ENCODE results near the gene WNK2.

WNK2 gene

DNA sequence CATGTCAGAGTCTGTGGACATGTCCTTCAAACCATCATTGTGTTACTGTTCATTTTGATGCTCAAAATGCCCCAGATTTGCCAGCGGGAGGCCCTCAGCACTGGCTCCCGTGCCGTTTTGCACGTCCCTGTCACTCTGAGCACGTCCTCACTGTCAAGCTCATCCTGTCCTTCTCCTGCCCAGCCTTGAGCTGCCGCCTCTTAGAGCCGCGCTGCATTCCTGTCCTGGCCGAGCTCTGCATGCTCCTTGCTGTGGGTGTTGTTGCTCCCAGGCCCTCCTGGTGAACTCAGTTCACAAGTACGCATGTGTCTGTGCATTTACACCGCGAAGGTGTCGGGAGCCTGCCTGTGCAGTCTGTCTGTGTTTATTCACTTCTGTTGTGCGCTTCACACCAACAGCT, 62.2 kb downstream of the WNK2 start:
- no peaks in the 10 kb centered on the region for H3K36me3 Mint-ChIP-seq (ENCODE audit: low read depth)
- H3K27ac Mint-ChIP-seq: no peak overlapping the region
- no peak overlapping the region for H3K4me3 Mint-ChIP-seq
- H3K27me3 Mint-ChIP-seq (ENCODE audit: low read depth, poor library complexity): no peaks in the 10 kb centered on the region
- TF ChIP-seq CTCF (IDR thresholded peaks at IDR 0.05): no peak
- peaks cover 40% of the 10 kb centered on the region for H3K4me1 Mint-ChIP-seq
- DNase-seq: no peak
- no peaks in the 10 kb centered on the region for H3K9me3 Mint-ChIP-seq

GRCh38 chr9:93246526-93246925, 62.6 kb downstream of the WNK2 start:
- Mint-ChIP-seq H3K4me3 (no peak overlapping the region), H3K27me3 (ENCODE audit: low read depth, poor library complexity) (no peaks in the 10 kb centered on the region), H3K9me3 (no peaks in the 10 kb centered on the region), H3K27ac (no peak overlapping the region), H3K36me3 (ENCODE audit: low read depth) (no peaks in the 10 kb centered on the region), H3K4me1 (peaks cover 36% of the 10 kb centered on the region)
- no peak for DNase-seq
- TF ChIP-seq CTCF (IDR thresholded peaks at IDR 0.05): no peak

DNA sequence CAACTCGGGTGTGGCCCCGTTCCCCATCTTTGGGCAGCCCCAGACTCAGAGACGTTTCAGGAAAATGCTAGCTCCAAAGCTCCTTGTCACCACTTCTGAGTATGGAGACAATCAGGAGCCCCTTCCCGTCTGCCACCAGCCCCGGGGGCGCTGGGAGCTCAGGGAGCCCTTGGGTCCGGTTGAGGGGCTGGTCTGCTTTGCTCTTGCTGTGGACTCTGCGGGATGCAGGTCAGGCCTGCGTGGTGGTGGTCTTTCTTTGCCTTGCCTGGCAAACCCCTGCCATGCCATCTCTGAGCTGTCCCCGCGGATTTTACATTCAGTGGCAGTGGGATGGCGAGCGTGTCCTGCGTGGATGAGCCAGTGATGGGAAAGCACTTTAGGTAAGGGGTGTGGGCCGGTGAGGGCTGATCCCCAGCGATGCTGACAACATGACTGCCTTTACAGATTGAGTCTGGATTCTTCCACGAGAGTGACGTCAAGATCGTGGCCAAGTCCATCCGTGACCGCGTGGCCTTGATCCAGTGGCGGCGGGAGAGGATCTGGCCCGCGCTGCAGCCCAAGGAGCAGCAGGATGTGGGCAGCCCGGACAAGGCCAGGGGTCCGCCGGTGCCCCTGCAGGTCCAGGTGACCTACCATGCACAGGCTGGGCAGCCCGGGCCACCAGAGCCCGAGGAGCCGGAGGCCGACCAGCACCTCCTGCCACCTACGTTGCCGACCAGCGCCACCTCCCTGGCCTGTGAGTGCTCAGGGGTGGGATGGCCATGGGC, 63.3 kb downstream of the WNK2 start:
- H3K4me1 Mint-ChIP-seq: peaks cover 34% of the 10 kb centered on the region
- no peak overlapping the region for H3K4me3 Mint-ChIP-seq
- TF ChIP-seq CTCF (IDR thresholded peaks at IDR 0.05): no peak
- H3K27ac Mint-ChIP-seq: no peak overlapping the region
- no peaks in the 10 kb centered on the region for H3K27me3 Mint-ChIP-seq (ENCODE audit: low read depth, poor library complexity)
- H3K36me3 Mint-ChIP-seq (ENCODE audit: low read depth): no peaks in the 10 kb centered on the region
- no peaks in the 10 kb centered on the region for H3K9me3 Mint-ChIP-seq
- DNase-seq: no peak

GRCh38 chr9:93247892-93248291, 64.0 kb downstream of the WNK2 start:
- TF ChIP-seq CTCF (IDR thresholded peaks at IDR 0.05): no peak
- Mint-ChIP-seq H3K9me3 (no peaks in the 10 kb centered on the region), H3K27ac (no peak overlapping the region), H3K36me3 (ENCODE audit: low read depth) (no peaks in the 10 kb centered on the region), H3K4me1 (peaks cover 28% of the 10 kb centered on the region), H3K4me3 (no peak overlapping the region), H3K27me3 (ENCODE audit: low read depth, poor library complexity) (no peaks in the 10 kb centered on the region)
- no peak for DNase-seq

- no peak overlapping the region for H3K27ac Mint-ChIP-seq
- no peaks in the 10 kb centered on the region for H3K36me3 Mint-ChIP-seq (ENCODE audit: low read depth)
- no peak overlapping the region for H3K4me3 Mint-ChIP-seq
Measured at GRCh38 chr9:93248386-93249040, 64.6 kb downstream of the WNK2 start.

More at GRCh38 chr9:93248386-93249040, 64.6 kb downstream of the WNK2 start:
- no peak for TF ChIP-seq CTCF (IDR thresholded peaks at IDR 0.05)
- no peak for DNase-seq
- Mint-ChIP-seq H3K9me3 (no peaks in the 10 kb centered on the region), H3K4me1 (peaks cover 29% of the 10 kb centered on the region), H3K27me3 (ENCODE audit: low read depth, poor library complexity) (no peaks in the 10 kb centered on the region)
